K562 (cell line): ENCODE data around the gene MAP4K4. TPM values are rescaled to one million over a fixed set of nuclear protein-coding genes. Genes with fewer than 3 reads are reported as not detected.

Experiments
- DIDO1 ChIP-seq: fragments of 450-650 bp; IDR thresholded peaks from 2 replicates; pipeline ENCODE4 v1.6.1; 2016; ENCODE audit warnings: low read depth, missing biosample characterization, missing genetic modification characterization
- GTF2E2 ChIP-seq: fragments of 200-800 bp; sonication (Bioruptor generic); IDR thresholded peaks from 2 replicates; pipeline ENCODE4 v1.6.1; 2016; ENCODE audit warnings: missing genetic modification characterization, missing compliant biosample characterization
- HIVEP1 ChIP-seq: fragments of 250-450 bp; sonication (Bioruptor Pico); IDR thresholded peaks from 2 replicates; pipeline ENCODE4 v1.4.0; 2020; ENCODE audit warnings: mild to moderate bottlenecking
- MAFF ChIP-seq: IDR thresholded peaks from 2 replicates; pipeline ENCODE4 v1.6.1; 2012; ENCODE audit warnings: low read length, improper control_type of control experiment
- MAFG ChIP-seq: fragments of 450-650 bp; conservative IDR thresholded peaks from 2 replicates; pipeline ENCODE4 v1.6.1; 2016; ENCODE audit warnings: missing genetic modification characterization, missing compliant biosample characterization
- MAFK ChIP-seq: IDR thresholded peaks from 2 replicates; pipeline ENCODE4 v1.6.1; 2011; ENCODE audit warnings: low read length, improper control_type of control experiment
- RFX5 ChIP-seq: IDR thresholded peaks from 2 replicates; pipeline ENCODE4 v1.6.1; 2011; ENCODE audit warnings: low read depth, mild to moderate bottlenecking, improper control_type of control experiment, low read length
- SMARCA5 ChIP-seq: fragments of 450-650 bp; IDR thresholded peaks from 2 replicates; pipeline ENCODE4 v1.6.1; 2016
- THRB ChIP-seq: fragments of 450-650 bp; formaldehyde crosslinking; conservative IDR thresholded peaks from 2 replicates; pipeline ENCODE4 v1.4.0; 2022; ENCODE audit warnings: mild to moderate bottlenecking, missing genetic modification characterization
- ZC3H11A ChIP-seq: IDR thresholded peaks from 2 replicates; pipeline ENCODE4 v1.6.1; 2012; ENCODE audit warnings: low read depth, low read length, improper control_type of control experiment
- ZNF224 ChIP-seq: sonication (generic); formaldehyde crosslinking; IDR thresholded peaks from 2 replicates; pipeline ENCODE4 v1.8.0; 2022; ENCODE audit warnings: mild to moderate bottlenecking, missing genetic modification reagents
- ZNF449 ChIP-seq: fragments of 250-450 bp; sonication (Bioruptor Pico); IDR thresholded peaks from 2 replicates; pipeline ENCODE4 v1.8.0; 2022; ENCODE audit warnings: moderate library complexity, mild to moderate bottlenecking, inconsistent platforms
- polyA plus RNA-seq, 8 experiments: library from polyadenylated mRNA; depleted of rRNA in 4 of 8; stranded (reverse) in 5 of 8; unstranded in 3 of 8; fragments of >200 nt; fragmentation: Nextera tagmentation in 2 of 8; fragmentation: Illumina TruSeq in 1 of 8; extraction: Ambion mirVana in 2 of 8; extraction: Trizol in 1 of 8; gene quantifications; 2 replicates each; pipeline versions ENCODE4 v1.2.1 to v1.2.3, GENCODE V29; 2011 to 2014; ENCODE audit warnings: inconsistent platforms in 1 of 8, missing spikeins in 1 of 8
- total RNA-seq, 7 experiments: library from RNA; depleted of rRNA in 6 of 7; stranded (reverse); fragments of >200 nt in 6 of 7; fragmentation: Illumina TruSeq in 2 of 7; extraction: Trizol in 2 of 7; gene quantifications; 2 replicates each; pipeline versions ENCODE4 v1.2.1 to v1.2.3, GENCODE V29; 2011 to 2021; ENCODE audit warnings: low replicate concordance in 1 of 7

Gene MAP4K4
- total and polyA plus RNA-seq, 9 of the 15 experiments (the other 6 are each of a cell fraction or from before 2014, with no cell fraction given): 7.6 to 76.4 (median 50.6) TPM

- TF ChIP-seq THRB: no peak
- no peak for TF ChIP-seq SMARCA5
- TF ChIP-seq MAFG (tag): 0 out of 2 replicates have a peak, but pooled peaks have one; percentile 24
- no peak for TF ChIP-seq GTF2E2 (tag)
- no peak for TF ChIP-seq RFX5
- peak; percentile 32; the same call in 1 of the 2 replicates for TF ChIP-seq MAFF
- TF ChIP-seq HIVEP1: no peak
- no peak for TF ChIP-seq ZNF224
- peak; percentile 43; the same call in 1 of the 2 replicates for TF ChIP-seq MAFK
- no peak for TF ChIP-seq DIDO1 (tag)
- no peak for TF ChIP-seq ZC3H11A
- no peak for TF ChIP-seq ZNF449
These were observed 43.1 kb downstream of the MAP4K4 start (continued) for GRCh38 chr2:101740555-101740964.
